Measurements from ENCODE around the gene GPR157. TPM values are rescaled to one million over a fixed set of nuclear protein-coding genes. Genes with fewer than 3 reads are reported as not detected.
"Not testable (repeated sequence)": the region's sequence is repeated elsewhere in the genome, so short reads cannot be mapped to it uniquely, and the experiment has no call there.

GPR157 gene
- total and polyA plus RNA-seq, 8 donors, result 15.2 to 36.5 (median 22.9) TPM

DNA sequence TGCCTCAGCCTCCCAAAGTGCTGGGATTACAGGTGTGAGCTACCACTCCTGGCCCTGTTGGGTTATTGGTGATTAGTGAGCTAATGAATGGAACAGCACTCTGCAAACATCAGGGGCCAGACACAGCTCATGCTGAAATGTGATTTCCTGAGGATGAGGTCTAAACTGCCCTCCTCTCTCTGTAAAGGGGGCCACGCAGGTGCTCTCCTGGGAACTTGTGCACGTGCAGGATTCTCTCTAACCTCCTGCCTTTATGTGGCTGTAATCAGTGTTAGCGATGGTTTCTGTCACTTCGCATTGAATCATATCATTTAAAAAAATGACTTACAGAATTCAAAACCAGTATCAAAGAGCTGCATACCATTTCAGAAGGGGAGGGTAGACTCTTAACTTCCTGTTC, 3.6 kb downstream of the GPR157 start:
- Histone ChIP-seq H3K9me3 (no peaks in the 10 kb centered on the region), H3K27ac (no peak overlapping the region), H3K4me1 (peaks cover 6 to 58% of the 10 kb centered on the region in 2 donors), H3K4me3 (no peak overlapping the region), H3K36me3 (no peaks in the 10 kb centered on the region), H3K27me3 (no peaks in the 10 kb centered on the region)
- ATAC-seq (no peak), DNase-seq (no peak)
- intact Hi-C loops (cut with DNase I), result no loop called here
- TF ChIP-seq, protein P1, sequence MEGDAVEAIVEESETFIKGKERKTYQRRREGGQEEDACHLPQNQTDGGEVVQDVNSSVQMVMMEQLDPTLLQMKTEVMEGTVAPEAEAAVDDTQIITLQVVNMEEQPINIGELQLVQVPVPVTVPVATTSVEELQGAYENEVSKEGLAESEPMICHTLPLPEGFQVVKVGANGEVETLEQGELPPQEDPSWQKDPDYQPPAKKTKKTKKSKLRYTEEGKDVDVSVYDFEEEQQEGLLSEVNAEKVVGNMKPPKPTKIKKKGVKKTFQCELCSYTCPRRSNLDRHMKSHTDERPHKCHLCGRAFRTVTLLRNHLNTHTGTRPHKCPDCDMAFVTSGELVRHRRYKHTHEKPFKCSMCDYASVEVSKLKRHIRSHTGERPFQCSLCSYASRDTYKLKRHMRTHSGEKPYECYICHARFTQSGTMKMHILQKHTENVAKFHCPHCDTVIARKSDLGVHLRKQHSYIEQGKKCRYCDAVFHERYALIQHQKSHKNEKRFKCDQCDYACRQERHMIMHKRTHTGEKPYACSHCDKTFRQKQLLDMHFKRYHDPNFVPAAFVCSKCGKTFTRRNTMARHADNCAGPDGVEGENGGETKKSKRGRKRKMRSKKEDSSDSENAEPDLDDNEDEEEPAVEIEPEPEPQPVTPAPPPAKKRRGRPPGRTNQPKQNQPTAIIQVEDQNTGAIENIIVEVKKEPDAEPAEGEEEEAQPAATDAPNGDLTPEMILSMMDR (IDR thresholded peaks at IDR 0.05), result no peak

- H3K27ac ChIP-seq; DNase-seq; H3K36me3 ChIP-seq; H3K9me3 ChIP-seq; intact Hi-C loops (cut with DNase I); H3K27me3 ChIP-seq; ATAC-seq; H3K4me3 ChIP-seq: not testable (repeated sequence)
- H3K4me1 ChIP-seq, result peaks cover 10 to 60% of the 10 kb centered on the region in 2 donors
Measured at GRCh38 chr1:9124389-9124788, 4.5 kb downstream of the GPR157 start.

- DNase-seq, result peak in 1 of 4 donors; percentile 3
- ATAC-seq; intact Hi-C loops (cut with DNase I); H3K36me3 ChIP-seq; H3K27ac ChIP-seq; H3K4me3 ChIP-seq; H3K9me3 ChIP-seq; H3K27me3 ChIP-seq: not testable (repeated sequence)
- H3K4me1 ChIP-seq, result peaks cover 10 to 63% of the 10 kb centered on the region in 2 donors
Measured at GRCh38 chr1:9123665-9124064, 5.2 kb downstream of the GPR157 start.

DNA sequence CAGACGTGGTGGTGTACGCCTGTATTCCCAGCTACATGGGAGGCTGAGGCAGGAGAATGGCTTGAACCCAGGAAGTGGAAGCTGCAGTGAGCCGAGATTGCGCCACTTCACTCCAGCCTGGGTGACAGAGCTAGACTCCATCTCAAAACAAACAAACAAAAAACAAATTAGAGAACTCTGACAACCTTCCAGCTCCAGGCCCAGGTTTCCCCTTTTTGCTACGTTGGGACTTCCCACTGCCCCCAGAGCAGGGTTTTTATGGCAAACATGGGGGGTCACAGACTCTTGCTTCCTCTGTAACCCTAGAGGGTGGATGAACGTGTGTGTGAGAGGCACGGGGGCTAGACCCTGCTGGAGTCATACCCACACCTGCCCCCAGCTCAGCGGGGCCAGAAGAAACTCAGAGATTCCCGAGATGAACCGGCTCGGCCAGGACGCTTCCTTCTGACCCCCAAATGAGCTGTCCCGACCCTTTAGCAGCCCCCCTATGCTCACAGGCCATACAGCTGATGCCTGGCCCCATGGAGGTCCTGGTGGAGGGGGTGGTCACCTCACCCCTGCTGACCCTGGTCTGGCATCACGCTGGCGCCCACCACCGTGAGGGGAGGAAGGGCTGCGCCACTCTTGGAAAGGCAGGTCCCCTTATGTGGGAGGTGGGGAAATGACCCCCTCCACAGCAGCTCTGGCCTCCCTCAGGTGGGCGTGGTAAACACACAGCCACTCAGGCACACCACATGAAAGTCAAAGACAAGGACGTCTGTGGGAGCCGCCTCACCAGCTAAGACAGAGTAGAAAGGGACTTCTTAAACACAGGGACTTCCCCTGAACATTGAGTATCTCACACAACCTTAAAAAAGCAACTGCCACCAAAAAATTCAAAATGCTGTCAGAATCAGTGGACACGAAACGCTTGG, 7.1 kb downstream of the GPR157 start:
- peak in 1 of 4 donors; percentile 68 for DNase-seq
- intact Hi-C loops (cut with DNase I), result no loop called here
- H3K27me3 ChIP-seq, result no peaks in the 10 kb centered on the region
- H3K4me1 ChIP-seq, result peaks cover 10 to 44% of the 10 kb centered on the region in 2 donors
- no peak overlapping the region for H3K4me3 ChIP-seq
- no peak overlapping the region for H3K27ac ChIP-seq
- no peaks in the 10 kb centered on the region for H3K9me3 ChIP-seq
- TF ChIP-seq, protein P1 (IDR thresholded peaks at IDR 0.05), result no peak
- no peak for ATAC-seq
- H3K36me3 ChIP-seq, result no peaks in the 10 kb centered on the region

- Histone ChIP-seq H3K4me3 (no peak overlapping the region), H3K9me3 (no peaks in the 10 kb centered on the region), H3K27me3 (no peaks in the 10 kb centered on the region), H3K27ac (peak overlapping the region in 1 of 2 donors; percentile 26), H3K36me3 (no peaks in the 10 kb centered on the region), H3K4me1 (peaks cover 7 to 31% of the 10 kb centered on the region in 2 donors)
- TF ChIP-seq, protein P1 (IDR thresholded peaks at IDR 0.05), result no peak
- intact Hi-C loops (cut with DNase I), result no loop called here
- ATAC-seq (peak; percentile 42), DNase-seq (peak in 1 of 4 donors; percentile 29)
Measured at GRCh38 chr1:9120312-9120958, 8.5 kb downstream of the GPR157 start.

GRCh38 chr1:9119745-9120144, 9.2 kb downstream of the GPR157 start:
- no peak overlapping the region for H3K27ac ChIP-seq
- intact Hi-C loops (cut with DNase I), result loop anchor here in 1 of 2 donors (10.0 kb wide), 1 partner anchor 75 kb away; no protein-coding TSS in a partner anchor
- peak in 2 of 4 donors; percentile 51 to 55 for DNase-seq
- H3K4me1 ChIP-seq, result peaks cover 7 to 30% of the 10 kb centered on the region in 2 donors
- H3K27me3 ChIP-seq, result no peaks in the 10 kb centered on the region
- peak; percentile 83 for ATAC-seq
- TF ChIP-seq, protein P1 (IDR thresholded peaks at IDR 0.05), result no peak
- H3K4me3 ChIP-seq, result no peak overlapping the region
- H3K9me3 ChIP-seq, result no peaks in the 10 kb centered on the region
- H3K36me3 ChIP-seq, result no peaks in the 10 kb centered on the region

All from left lung (tissue), 10 donors.